K562 (cell line): ENCODE results near the gene C2orf42. TPM values are rescaled to one million over a fixed set of nuclear protein-coding genes. Genes with fewer than 3 reads are reported as not detected.

Source experiments
- BCL6 ChIP-seq: fragments of 250-450 bp; sonication (Bioruptor Pico); IDR thresholded peaks from 2 replicates; pipeline ENCODE4 v1.4.0; 2020
- C11orf30 ChIP-seq: fragments of 450-650 bp; IDR thresholded peaks from 2 replicates; pipeline ENCODE4 v1.6.1; 2016; ENCODE audit warnings: low read depth, mild to moderate bottlenecking
- CREB3L1 ChIP-seq: fragments of 450-650 bp; IDR thresholded peaks from 2 replicates; pipeline ENCODE4 v1.6.1; 2014; ENCODE audit warnings: low read depth, mild to moderate bottlenecking, moderate library complexity, borderline replicate concordance
- CSDE1 ChIP-seq, 2 experiments: fragments of 450-650 bp; IDR thresholded peaks; 2 replicates each; pipeline ENCODE4 v1.6.1; 2016; ENCODE audit warnings: mild to moderate bottlenecking in 1 of 2
- FOXK2 ChIP-seq, 2 experiments: fragments of 450-650 bp; IDR thresholded peaks in 1 of 2; conservative IDR thresholded peaks in 1 of 2; 2 replicates each; pipeline ENCODE4 v1.6.1; 2016; ENCODE audit warnings: low read depth in 2 of 2, mild to moderate bottlenecking in 1 of 2
- GTF2E2 ChIP-seq: fragments of 200-800 bp; sonication (Bioruptor generic); IDR thresholded peaks from 2 replicates; pipeline ENCODE4 v1.6.1; 2016; ENCODE audit warnings: missing genetic modification characterization, missing compliant biosample characterization
- LCOR ChIP-seq: sonication (generic); formaldehyde crosslinking; IDR thresholded peaks from 2 replicates; pipeline ENCODE4 v1.8.0; 2022; ENCODE audit warnings: mild to moderate bottlenecking, missing genetic modification reagents
- MYBL2 ChIP-seq, 2 experiments: fragments of 450-650 bp in 1 of 2; sonication (generic) in 1 of 2; formaldehyde crosslinking in 1 of 2; IDR thresholded peaks; 2 replicates each; pipeline versions ENCODE4 v1.6.1 to v1.8.1; 2017 to 2022; ENCODE audit warnings: borderline replicate concordance in 1 of 2, inconsistent platforms in 1 of 2, low read depth in 1 of 2, mild to moderate bottlenecking in 1 of 2, missing genetic modification reagents in 1 of 2, moderate library complexity in 1 of 2
- NR4A1 ChIP-seq, 2 experiments: fragments of 250-450 bp in 1 of 2; fragments of 450-650 bp in 1 of 2; sonication (Bioruptor Pico) in 1 of 2; IDR thresholded peaks; 2 replicates each; pipeline versions ENCODE4 v1.4.0 to v1.6.1; 2016 to 2020; ENCODE audit warnings: mild to moderate bottlenecking in 2 of 2, missing compliant biosample characterization in 1 of 2, missing genetic modification characterization in 1 of 2, moderate library complexity in 1 of 2
- NUFIP1 ChIP-seq: fragments of 450-650 bp; IDR thresholded peaks from 2 replicates; pipeline ENCODE4 v1.6.1; 2018; ENCODE audit not compliant: partially characterized antibody
- PCBP1 ChIP-seq: fragments of 200-400 bp; formaldehyde crosslinking; IDR thresholded peaks from 2 replicates; pipeline ENCODE4 v1.6.1; 2018; ENCODE audit warnings: mild to moderate bottlenecking, low read depth, low read length; ENCODE audit not compliant: poor library complexity, severe bottlenecking
- POLR3A ChIP-seq: IDR thresholded peaks from 2 replicates; pipeline ENCODE4 v1.6.1; 2011; ENCODE audit warnings: borderline replicate concordance, mild to moderate bottlenecking, moderate library complexity; ENCODE audit not compliant: insufficient read length, insufficient read depth; ENCODE audit errors: extremely low read depth
- RBM14 ChIP-seq: fragments of 200-400 bp; formaldehyde crosslinking; IDR thresholded peaks from 2 replicates; pipeline ENCODE4 v1.6.1; 2018; ENCODE audit warnings: low read depth, mild to moderate bottlenecking, low read length, moderate library complexity, borderline replicate concordance; ENCODE audit not compliant: insufficient read depth
- TEAD4 ChIP-seq, 2 experiments: sonication (generic) in 1 of 2; formaldehyde crosslinking in 1 of 2; IDR thresholded peaks; 2 replicates each; pipeline versions ENCODE4 v1.6.1 to v1.8.0; 2012 to 2022; ENCODE audit warnings: borderline replicate concordance in 1 of 2, inconsistent platforms in 1 of 2, low read length in 1 of 2, mild to moderate bottlenecking in 1 of 2, missing genetic modification reagents in 1 of 2
- ZBTB7A ChIP-seq: IDR thresholded peaks from 2 replicates; pipeline ENCODE4 v1.6.1; 2011; ENCODE audit warnings: low read depth, mild to moderate bottlenecking, low read length, moderate library complexity, borderline replicate concordance; ENCODE audit not compliant: control insufficient read depth
- ZMIZ1 ChIP-seq, 2 experiments: fragments of 150-350 bp in 1 of 2; IDR thresholded peaks; 2 replicates each; pipeline ENCODE4 v1.6.1; 2012 to 2016; ENCODE audit warnings: low read depth in 2 of 2, low read length in 2 of 2, mild to moderate bottlenecking in 1 of 2, moderate library complexity in 1 of 2
- ZNF165 ChIP-seq: fragments of 250-450 bp; sonication (Bioruptor Pico); IDR thresholded peaks from 2 replicates; pipeline ENCODE4 v1.4.0; 2020; ENCODE audit warnings: borderline replicate concordance
- ZNF174 ChIP-seq: fragments of 250-450 bp; sonication (Bioruptor Pico); IDR thresholded peaks from 2 replicates; pipeline ENCODE4 v1.4.0; 2020; ENCODE audit warnings: mild to moderate bottlenecking
- ZNF253 ChIP-seq: fragments of 250-450 bp; sonication (Bioruptor Pico); conservative IDR thresholded peaks from 2 replicates; pipeline ENCODE4 v1.6.1; 2021; ENCODE audit warnings: mild to moderate bottlenecking
- ZNF57 ChIP-seq: fragments of 450-650 bp; formaldehyde crosslinking; IDR thresholded peaks from 2 replicates; pipeline ENCODE4 v1.4.0; 2020; ENCODE audit warnings: mild to moderate bottlenecking, moderate library complexity
- polyA plus RNA-seq, 8 experiments: library from polyadenylated mRNA; depleted of rRNA in 4 of 8; stranded (reverse) in 5 of 8; unstranded in 3 of 8; fragments of >200 nt; fragmentation: Nextera tagmentation in 2 of 8; fragmentation: Illumina TruSeq in 1 of 8; extraction: Ambion mirVana in 2 of 8; extraction: Trizol in 1 of 8; gene quantifications; 2 replicates each; pipeline versions ENCODE4 v1.2.1 to v1.2.3, GENCODE V29; 2011 to 2014; ENCODE audit warnings: inconsistent platforms in 1 of 8, missing spikeins in 1 of 8
- total RNA-seq, 7 experiments: library from RNA; depleted of rRNA in 6 of 7; stranded (reverse); fragments of >200 nt in 6 of 7; fragmentation: Illumina TruSeq in 2 of 7; extraction: Trizol in 2 of 7; gene quantifications; 2 replicates each; pipeline versions ENCODE4 v1.2.1 to v1.2.3, GENCODE V29; 2011 to 2021; ENCODE audit warnings: low replicate concordance in 1 of 7

C2orf42 gene
- total and polyA plus RNA-seq, 9 of the 15 experiments (the other 6 are each of a cell fraction or from before 2014, with no cell fraction given), result 4.6 to 10.9 (median 7.5) TPM

GRCh38 chr2:70190418-70191243 lies at the start of gene C2orf42 (continued):
- TF ChIP-seq BCL6 (0 out of 2 replicates have a peak, but pooled peaks have one; percentile 25), MYBL2 (IDR thresholded peaks at IDR 0.05; ENCODE audit: low read depth) (no peak), MYBL2 (CRISPR knock-in tag; IDR thresholded peaks at IDR 0.05; ENCODE audit: borderline replicate concordance) (no peak), PCBP1 (peak; percentile 85), ZNF165 (no peak), ZBTB7A (peak; percentile 72; the same call in 1 of the 2 replicates), NR4A1 (CRISPR knock-in tag; IDR thresholded peaks at IDR 0.05) (no peak), NR4A1 (tag; IDR thresholded peaks at IDR 0.05) (peak; percentile 51; the same call in 1 of the 2 replicates), GTF2E2 (peak; percentile 88; the same call in 1 of the 2 replicates), ZMIZ1 (IDR thresholded peaks at IDR 0.05; ENCODE audit: low read depth in 2 of 2, low read length in 2 of 2) (peak in 1 of 2 experiments; percentile 23; a peak in 1 of 4 replicates), POLR3A (no peak), C11orf30 (peak; percentile 78; the same call in 1 of the 2 replicates), CREB3L1 (peak; percentile 39; the same call in 1 of the 2 replicates), NUFIP1 (no peak), ZNF174 (CRISPR knock-in tag) (no peak), ZNF253 (no peak), CSDE1 (IDR thresholded peaks at IDR 0.05) (peak in 1 of 2 experiments; percentile 57; a peak in 1 of 4 replicates), FOXK2 (conservative IDR thresholded peaks at IDR 0.05 in 1 of 2, IDR thresholded peaks at IDR 0.05 in 1 of 2; ENCODE audit: low read depth in 2 of 2) (peak; percentile 56; a peak in 3 of 4 replicates), TEAD4 (IDR thresholded peaks at IDR 0.05; ENCODE audit: low read length) (peak; percentile 60), TEAD4 (CRISPR knock-in tag; IDR thresholded peaks at IDR 0.05; ENCODE audit: borderline replicate concordance) (no peak), RBM14 (no peak), ZNF57 (CRISPR knock-in tag) (no peak), LCOR (peak; percentile 91)
